Measurements from ENCODE around the gene TUSC2. TPM values are rescaled to one million over a fixed set of nuclear protein-coding genes. Genes with fewer than 3 reads are reported as not detected.

TUSC2 gene
- total and polyA plus RNA-seq, 2 of the 13 experiments (the other 11 are each of a cell fraction or from before 2014, with no cell fraction given) = 36.7 to 39.1 TPM

GRCh38 chr3:50358911-50359759, 31.1 kb upstream of the TUSC2 start, which contains the start of gene TMEM115 (continued):
- TF ChIP-seq NR0B2 (CRISPR knock-in tag; IDR thresholded peaks at IDR 0.05) (peak; percentile 48; the same call in 1 of the 2 replicates), IRF9 (CRISPR knock-in tag; IDR thresholded peaks at IDR 0.05; ENCODE audit: borderline replicate concordance) (0 out of 2 replicates have a peak, but pooled peaks have one; percentile 51), MLX (CRISPR knock-in tag; IDR thresholded peaks at IDR 0.05) (peak; percentile 60), SP140L (CRISPR knock-in tag; IDR thresholded peaks at IDR 0.05; ENCODE audit: borderline replicate concordance) (no peak), PLRG1 (conservative IDR thresholded peaks at IDR 0.05) (no peak), NAIF1 (CRISPR knock-in tag; IDR thresholded peaks at IDR 0.05; ENCODE audit: borderline replicate concordance) (no peak), ZSCAN25 (CRISPR knock-in tag; IDR thresholded peaks at IDR 0.05) (0 out of 2 replicates have a peak, but pooled peaks have one; percentile 55), ZBTB40 (IDR thresholded peaks at IDR 0.05) (no peak), ZBTB40 (CRISPR knock-in tag; IDR thresholded peaks at IDR 0.05) (peak; percentile 80), U2AF2 (IDR thresholded peaks at IDR 0.05; ENCODE audit: low read depth, low read length) (no peak), NR3C1 (CRISPR knock-in tag; IDR thresholded peaks at IDR 0.05) (0 out of 2 replicates have a peak, but pooled peaks have one; percentile 68), E2F1 (CRISPR knock-in tag; IDR thresholded peaks at IDR 0.05) (no peak), RAD21 (CRISPR knock-in tag; IDR thresholded peaks at IDR 0.05) (0 out of 2 replicates have a peak, but pooled peaks have one; percentile 26), IKZF5 (CRISPR knock-in tag; IDR thresholded peaks at IDR 0.05) (peak; percentile 80), ZFP36L2 (CRISPR knock-in tag; IDR thresholded peaks at IDR 0.05) (0 out of 2 replicates have a peak, but pooled peaks have one; percentile 67)

Data from HepG2 (cell line).